Endothelial cell (in vitro differentiated cells): ENCODE results near the gene EML3. TPM values are rescaled to one million over a fixed set of nuclear protein-coding genes. Genes with fewer than 3 reads are reported as not detected.
"Not testable (repeated sequence)": the region's sequence is repeated elsewhere in the genome, so short reads cannot be mapped to it uniquely, and the experiment has no call there.

Experiments
- DNase-seq: peaks from one replicate; pipeline ENCODE4 v3.0.0; 2021; ENCODE audit warnings: low spot score
- H3K27ac Mint-ChIP-seq: one replicate; pipeline ENCODE4 v1.8.0; 2021; ENCODE audit warnings: mixed read lengths, inconsistent platforms; ENCODE audit not compliant: unreplicated experiment
- H3K27me3 Mint-ChIP-seq: one replicate; pipeline ENCODE4 v1.8.0; 2021; ENCODE audit warnings: mild to moderate bottlenecking, moderate library complexity, mixed read lengths, inconsistent platforms; ENCODE audit not compliant: unreplicated experiment
- H3K36me3 Mint-ChIP-seq: one replicate; pipeline ENCODE4 v1.8.0; 2021; ENCODE audit warnings: mild to moderate bottlenecking, low read depth, mixed read lengths, inconsistent platforms; ENCODE audit not compliant: unreplicated experiment
- H3K4me1 Mint-ChIP-seq: one replicate; pipeline ENCODE4 v1.8.0; 2021; ENCODE audit warnings: mild to moderate bottlenecking, mixed read lengths, inconsistent platforms; ENCODE audit not compliant: unreplicated experiment
- H3K4me3 Mint-ChIP-seq: one replicate; pipeline ENCODE4 v1.8.0; 2021; ENCODE audit warnings: mild to moderate bottlenecking, mixed read lengths, inconsistent platforms; ENCODE audit not compliant: unreplicated experiment
- H3K9me3 Mint-ChIP-seq: one replicate; pipeline ENCODE4 v1.8.0; 2021; ENCODE audit warnings: mixed read lengths, inconsistent platforms; ENCODE audit not compliant: unreplicated experiment
- total RNA-seq: library from RNA; stranded (reverse); fragmentation: NEBNext Ultra II Directional; extraction: Animal tissue kit (Norgen Biotek cat#: 25700); gene quantifications from one replicate; pipeline ENCODE4 v1.2.1, GENCODE V29; 2021; ENCODE audit not compliant: unreplicated experiment
- TF ChIP-seq, protein P1 (sequence below): fragments of 200-600 bp; sonication (generic); IDR thresholded peaks from one replicate; pipeline ENCODE4 v1.5.0; 2021; ENCODE audit warnings: antibody characterized with exemption; ENCODE audit not compliant: unreplicated experiment

Gene EML3
- total RNA-seq, 1 donor from 2014 or later = 98.6 TPM

DNA sequence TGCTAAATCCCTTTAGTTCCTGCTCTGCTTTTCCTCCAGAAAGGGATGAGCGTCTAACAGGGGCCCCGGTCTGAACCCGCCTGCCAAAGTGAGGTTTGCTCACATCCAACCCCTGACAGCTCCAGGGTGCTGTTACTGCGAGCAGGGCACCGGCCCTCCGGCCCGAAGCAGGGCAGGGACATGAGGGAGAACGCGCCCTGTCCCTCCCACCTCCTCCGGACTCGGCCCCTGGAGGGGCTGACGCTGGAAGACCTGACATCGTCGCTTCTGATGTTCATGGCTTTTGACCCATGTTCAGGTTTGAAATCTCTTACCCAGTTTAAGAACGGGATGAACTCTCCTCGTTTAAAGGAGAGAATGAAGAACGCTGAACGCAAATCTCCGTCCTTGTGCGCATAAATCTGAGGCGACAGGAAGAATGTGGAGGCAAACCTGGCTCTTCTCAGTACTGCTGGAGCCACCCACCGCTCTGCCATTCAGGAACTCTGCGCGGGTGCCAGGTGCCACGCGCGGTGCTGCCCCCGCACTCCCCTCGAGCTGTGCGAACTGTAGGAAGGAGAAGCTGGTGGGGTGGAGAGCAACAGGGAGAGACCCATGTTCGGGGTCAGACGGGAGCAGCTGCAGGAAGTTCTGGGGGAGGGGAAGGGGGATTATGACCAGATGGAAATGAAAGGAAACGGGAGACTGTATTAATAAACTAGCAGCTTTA is 38.1 kb downstream of the EML3 start:
- peaks cover 45% of the 10 kb centered on the region for H3K36me3 Mint-ChIP-seq
- H3K4me1 Mint-ChIP-seq = peaks cover 70% of the 10 kb centered on the region
- TF ChIP-seq, protein P1, sequence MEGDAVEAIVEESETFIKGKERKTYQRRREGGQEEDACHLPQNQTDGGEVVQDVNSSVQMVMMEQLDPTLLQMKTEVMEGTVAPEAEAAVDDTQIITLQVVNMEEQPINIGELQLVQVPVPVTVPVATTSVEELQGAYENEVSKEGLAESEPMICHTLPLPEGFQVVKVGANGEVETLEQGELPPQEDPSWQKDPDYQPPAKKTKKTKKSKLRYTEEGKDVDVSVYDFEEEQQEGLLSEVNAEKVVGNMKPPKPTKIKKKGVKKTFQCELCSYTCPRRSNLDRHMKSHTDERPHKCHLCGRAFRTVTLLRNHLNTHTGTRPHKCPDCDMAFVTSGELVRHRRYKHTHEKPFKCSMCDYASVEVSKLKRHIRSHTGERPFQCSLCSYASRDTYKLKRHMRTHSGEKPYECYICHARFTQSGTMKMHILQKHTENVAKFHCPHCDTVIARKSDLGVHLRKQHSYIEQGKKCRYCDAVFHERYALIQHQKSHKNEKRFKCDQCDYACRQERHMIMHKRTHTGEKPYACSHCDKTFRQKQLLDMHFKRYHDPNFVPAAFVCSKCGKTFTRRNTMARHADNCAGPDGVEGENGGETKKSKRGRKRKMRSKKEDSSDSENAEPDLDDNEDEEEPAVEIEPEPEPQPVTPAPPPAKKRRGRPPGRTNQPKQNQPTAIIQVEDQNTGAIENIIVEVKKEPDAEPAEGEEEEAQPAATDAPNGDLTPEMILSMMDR = no peak
- peaks cover 10% of the 10 kb centered on the region for H3K27me3 Mint-ChIP-seq
- no peaks in the 10 kb centered on the region for H3K9me3 Mint-ChIP-seq
- DNase-seq = peak; percentile 19
- H3K27ac Mint-ChIP-seq = peak overlapping the region; percentile 96
- H3K4me3 Mint-ChIP-seq = peak overlapping the region; percentile 99

- Mint-ChIP-seq H3K4me1 (peaks cover 70% of the 10 kb centered on the region), H3K9me3 (no peaks in the 10 kb centered on the region), H3K4me3 (peak within 1 kb of the TSS; percentile 99), H3K27me3 (peaks cover 10% of the 10 kb centered on the region), H3K27ac (peak within 1 kb of the TSS; percentile 96), H3K36me3 (peaks cover 47% of the 10 kb centered on the region)
- TF ChIP-seq, protein P1 = no peak
- peak; percentile 96 for DNase-seq
Observed at GRCh38 chr11:62573592-62574362, 38.8 kb downstream of the EML3 start, which contains the start of gene EEF1G. Gene EEF1G (minus strand): TSS chr11:62573891. CDS start chr11:62573842, 49 bp downstream.

GRCh38 chr11:62573006-62573591 is 39.5 kb downstream of the EML3 start:
- peak; percentile 22 for DNase-seq
- peaks cover 67% of the 10 kb centered on the region for H3K4me1 Mint-ChIP-seq
- no peaks in the 10 kb centered on the region for H3K9me3 Mint-ChIP-seq
- H3K36me3 Mint-ChIP-seq = peaks cover 47% of the 10 kb centered on the region
- TF ChIP-seq, protein P1 = no peak
- peaks cover 10% of the 10 kb centered on the region for H3K27me3 Mint-ChIP-seq
- peak overlapping the region; percentile 77 for H3K27ac Mint-ChIP-seq
- peak overlapping the region; percentile 99 for H3K4me3 Mint-ChIP-seq

DNA sequence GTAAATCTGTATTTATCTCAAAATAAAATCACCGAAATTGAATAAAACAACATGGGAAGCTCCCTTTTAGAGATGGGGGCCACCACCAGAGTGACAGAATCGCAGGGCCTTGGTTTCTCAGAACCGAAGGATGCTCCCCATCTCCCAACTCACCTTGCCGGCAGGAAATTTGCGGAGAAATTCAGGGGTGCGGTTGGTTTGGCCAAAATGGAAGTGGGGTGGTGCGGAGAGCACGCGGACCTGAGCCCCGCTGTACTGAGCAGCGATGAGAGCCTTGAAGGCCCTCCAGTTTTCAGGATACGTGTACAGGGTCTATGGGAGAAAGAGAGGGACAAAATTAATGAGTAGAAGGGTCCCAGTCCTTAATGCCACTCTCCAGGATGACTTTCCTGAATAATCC is 40.1 kb downstream of the EML3 start:
- Mint-ChIP-seq H3K36me3 (peaks cover 49% of the 10 kb centered on the region), H3K4me3 (peak overlapping the region; percentile 99), H3K27ac (no peak overlapping the region), H3K4me1 (peaks cover 62% of the 10 kb centered on the region), H3K27me3 (peaks cover 8% of the 10 kb centered on the region), H3K9me3 (no peaks in the 10 kb centered on the region)
- TF ChIP-seq, protein P1 = no peak
- DNase-seq = no peak

DNA sequence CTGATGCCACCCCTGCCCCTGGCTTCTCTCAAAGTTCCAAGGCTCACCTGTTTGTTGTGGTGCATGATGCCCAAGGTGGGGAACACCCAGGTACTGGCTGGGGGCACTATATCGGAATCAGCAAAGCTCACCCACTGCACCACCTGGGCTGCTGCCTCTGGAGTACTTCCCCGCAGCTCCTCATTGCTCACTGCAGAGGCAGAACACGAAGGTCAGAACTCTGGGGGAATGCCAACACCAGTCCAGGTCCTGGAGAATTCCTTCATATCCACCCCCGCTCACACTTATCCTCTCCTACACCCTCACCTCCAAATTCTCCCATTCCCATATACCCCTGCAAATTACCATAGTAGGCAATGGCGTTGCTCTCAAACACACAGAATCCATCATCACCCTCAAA is 41.1 kb downstream of the EML3 start:
- not testable (repeated sequence) for H3K9me3 Mint-ChIP-seq, DNase-seq, H3K27me3 Mint-ChIP-seq
- H3K4me3 Mint-ChIP-seq = peak overlapping the region; percentile 99
- H3K4me1 Mint-ChIP-seq = peaks cover 56% of the 10 kb centered on the region
- H3K36me3 Mint-ChIP-seq = peaks cover 54% of the 10 kb centered on the region
- H3K27ac Mint-ChIP-seq = peak overlapping the region; percentile 49

- not testable (repeated sequence) for DNase-seq, H3K27me3 Mint-ChIP-seq, H3K9me3 Mint-ChIP-seq
- peak overlapping the region; percentile 20 for H3K27ac Mint-ChIP-seq
- H3K4me1 Mint-ChIP-seq = peaks cover 50% of the 10 kb centered on the region
- peaks cover 58% of the 10 kb centered on the region for H3K36me3 Mint-ChIP-seq
- H3K4me3 Mint-ChIP-seq = peak overlapping the region; percentile 81
Observed at GRCh38 chr11:62570903-62571302, 41.7 kb downstream of the EML3 start.
